K562 (cell line): ENCODE results near the gene C19orf67. TPM values are rescaled to one million over a fixed set of nuclear protein-coding genes. Genes with fewer than 3 reads are reported as not detected.

Experiments
- ATAC-seq: fragments of 200-7000 bp; cut with Tn5 transposase; 3 replicates; pipeline ENCODE4 v1.9.1; 2020; ENCODE audit warnings: moderate library complexity
- BruUV-seq: library from RNA; stranded (reverse); fragments of 400-500 nt; replicated peaks from 2 replicates; lab custom pipeline; 2021; lab: Mats Ljungman, UMichigan
- CTCF ChIA-PET: fragments of 300-600 bp; formaldehyde crosslinking; extraction: SDS; loops from one replicate; lab custom pipeline; 2021; ENCODE audit warnings: low intra/inter-chr PET ratio; lab: Yijun Ruan, JAX
- POLR2A ChIA-PET: fragments of 300-600, 350-650 bp; sonication (Branson Sonifier 250); formaldehyde crosslinking; extraction: SDS; loops from one replicate; lab custom pipeline; 2021; ENCODE audit warnings: antibody characterized with exemption, inconsistent platforms; lab: Yijun Ruan, JAX
- DNase-seq, 4 experiments: peaks; one replicate each; pipeline versions ENCODE4 v3.0.0 to v3.0.0-alpha.2; 2011 to 2018; ENCODE audit warnings: low spot score in 3 of 4, mixed read lengths in 3 of 4; ENCODE audit errors: extremely low read depth in 1 of 4
- FAIRE-seq: peaks from 2 replicates; lab custom pipeline; 2011; peaks lifted over from hg19 to GRCh38; lab: Jason Lieb, UNC
- H2AFZ ChIP-seq: 2 replicates; pipeline ENCODE4 v1.6.0; 2011; ENCODE audit warnings: low read depth, low read length, control low read depth, inconsistent platforms
- H3K27ac ChIP-seq: fragments of 200-600 bp; 3 replicates; pipeline ENCODE4 v1.8.0; 2011; ENCODE audit warnings: low read depth, mild to moderate bottlenecking, control low read depth, inconsistent platforms, low read length, moderate library complexity, mixed read lengths; ENCODE audit errors: extremely low read depth
- H3K27me3 ChIP-seq, 2 experiments: fragments of 300-600 bp in 1 of 2; 2 replicates in 1 of 2; 3 replicates in 1 of 2; pipeline versions ENCODE4 v1.6.0 to v1.8.0; 2011; ENCODE audit warnings: inconsistent platforms in 2 of 2, low read length in 2 of 2, mild to moderate bottlenecking in 1 of 2, mixed read lengths in 1 of 2, moderate library complexity in 1 of 2; ENCODE audit not compliant: control insufficient read depth in 2 of 2, insufficient read depth in 2 of 2
- H3K36me3 ChIP-seq: fragments of 300-600 bp; 3 replicates; pipeline ENCODE4 v1.8.0; 2011; ENCODE audit warnings: mild to moderate bottlenecking, low read length, inconsistent platforms; ENCODE audit not compliant: control insufficient read depth, insufficient read depth
- H3K4me1 ChIP-seq, 2 experiments: fragments of 200-600 bp in 1 of 2; replicated peaks in 1 of 2; 2 replicates in 1 of 2; 3 replicates in 1 of 2; pipeline versions ENCODE4 v1.5.1 to v1.8.0; 2011; ENCODE audit warnings: inconsistent platforms in 2 of 2, low read length in 2 of 2, mild to moderate bottlenecking in 1 of 2, mixed read lengths in 1 of 2, moderate library complexity in 1 of 2; ENCODE audit not compliant: control insufficient read depth in 2 of 2, insufficient read depth in 2 of 2
- H3K4me2 ChIP-seq: 2 replicates; pipeline ENCODE4 v1.6.1; 2011; ENCODE audit warnings: low read length, control low read depth, inconsistent platforms, mixed read lengths; ENCODE audit not compliant: insufficient read depth
- H3K4me3 ChIP-seq: fragments of 200-600 bp; sonication (generic), shearing (Covaris generic); 2 replicates; pipeline ENCODE4 v1.5.1; 2016; ENCODE audit warnings: control low read depth, inconsistent platforms
- H3K79me2 ChIP-seq: fragments of 200-600 bp; 3 replicates; pipeline ENCODE4 v1.8.0; 2011; ENCODE audit warnings: low read length, inconsistent platforms; ENCODE audit not compliant: control insufficient read depth, insufficient read depth
- H3K9ac ChIP-seq, 2 experiments: 2 replicates each; pipeline versions ENCODE4 v1.6.0 to v1.6.1; 2011; ENCODE audit warnings: low read depth in 2 of 2, low read length in 2 of 2, control low read depth in 1 of 2, inconsistent platforms in 1 of 2, mild to moderate bottlenecking in 1 of 2, mixed read lengths in 1 of 2; ENCODE audit not compliant: insufficient read depth in 1 of 2
- H3K9me1 ChIP-seq: one replicate; pipeline ENCODE4 v1.6.0; 2011; ENCODE audit warnings: inconsistent platforms, mild to moderate bottlenecking, low read length, moderate library complexity; ENCODE audit not compliant: control insufficient read depth, insufficient read depth
- H3K9me3 ChIP-seq: replicated peaks from 2 replicates; pipeline ENCODE4 v1.5.1; 2011; ENCODE audit warnings: low read depth, low read length, inconsistent platforms; ENCODE audit not compliant: control insufficient read depth, insufficient read depth
- H4K20me1 ChIP-seq: replicated peaks from 2 replicates; pipeline ENCODE4 v1.6.1; 2011; ENCODE audit warnings: low read length, inconsistent platforms, mixed read lengths; ENCODE audit not compliant: control insufficient read depth, insufficient read depth
- PHB2 ChIP-seq: fragments of 450-650 bp; IDR thresholded peaks from 2 replicates; pipeline ENCODE4 v1.6.1; 2017; ENCODE audit warnings: low read depth
- ZNF121 ChIP-seq: sonication (generic); formaldehyde crosslinking; conservative IDR thresholded peaks from 2 replicates; pipeline ENCODE4 v1.8.0; 2022; ENCODE audit warnings: missing genetic modification reagents
- WGBS: fragments of 100-300 bp; shearing (Covaris generic); methylation state at CpG from one replicate; pipeline ENCODE4 v1.1.6; 2016; ENCODE audit warnings: low coverage, mixed read lengths; ENCODE audit not compliant: insufficient coverage; ENCODE audit errors: missing lambda C conversion rate; 5-methylcytosine and 5-hydroxymethylcytosine counted together
- in situ Hi-C: fragments of 300-500 bp; cut with MboI; formaldehyde crosslinking; loops from 4 replicates; pipeline ENCODE4 v1.15.0; 2018; ENCODE audit warnings: inconsistent platforms, mixed read lengths
- intact Hi-C: fragments of 100-400 bp; cut with micrococcal nuclease; formaldehyde crosslinking; loops from 2 replicates; pipeline ENCODE4 v1.14.2; 2022
- polyA plus RNA-seq, 8 experiments: library from polyadenylated mRNA; depleted of rRNA in 4 of 8; stranded (reverse) in 5 of 8; unstranded in 3 of 8; fragments of >200 nt; fragmentation: Nextera tagmentation in 2 of 8; fragmentation: Illumina TruSeq in 1 of 8; extraction: Ambion mirVana in 2 of 8; extraction: Trizol in 1 of 8; gene quantifications; 2 replicates each; pipeline versions ENCODE4 v1.2.1 to v1.2.3, GENCODE V29; 2011 to 2014; ENCODE audit warnings: inconsistent platforms in 1 of 8, missing spikeins in 1 of 8
- total RNA-seq, 7 experiments: library from RNA; depleted of rRNA in 6 of 7; stranded (reverse); fragments of >200 nt in 6 of 7; fragmentation: Illumina TruSeq in 2 of 7; extraction: Trizol in 2 of 7; gene quantifications; 2 replicates each; pipeline versions ENCODE4 v1.2.1 to v1.2.3, GENCODE V29; 2011 to 2021; ENCODE audit warnings: low replicate concordance in 1 of 7
- TF ChIP-seq, protein P1 (sequence below), 3 experiments: IDR thresholded peaks in 2 of 3; conservative IDR thresholded peaks in 1 of 3; 2 replicates each; pipeline ENCODE4 v1.5.1; 2011 to 2012; ENCODE audit warnings: low read length in 3 of 3, mild to moderate bottlenecking in 3 of 3, control low read depth in 2 of 3, improper control_type of control experiment in 1 of 3, inconsistent platforms in 1 of 3, low read depth in 1 of 3, mixed read lengths in 1 of 3, moderate library complexity in 1 of 3; ENCODE audit not compliant: insufficient read depth in 2 of 3

Gene C19orf67
- total and polyA plus RNA-seq, 9 of the 15 experiments (the other 6 are each of a cell fraction or from before 2014, with no cell fraction given), result 0.29 to 1.8 (median 0.51) TPM; not detected in 3

DNA sequence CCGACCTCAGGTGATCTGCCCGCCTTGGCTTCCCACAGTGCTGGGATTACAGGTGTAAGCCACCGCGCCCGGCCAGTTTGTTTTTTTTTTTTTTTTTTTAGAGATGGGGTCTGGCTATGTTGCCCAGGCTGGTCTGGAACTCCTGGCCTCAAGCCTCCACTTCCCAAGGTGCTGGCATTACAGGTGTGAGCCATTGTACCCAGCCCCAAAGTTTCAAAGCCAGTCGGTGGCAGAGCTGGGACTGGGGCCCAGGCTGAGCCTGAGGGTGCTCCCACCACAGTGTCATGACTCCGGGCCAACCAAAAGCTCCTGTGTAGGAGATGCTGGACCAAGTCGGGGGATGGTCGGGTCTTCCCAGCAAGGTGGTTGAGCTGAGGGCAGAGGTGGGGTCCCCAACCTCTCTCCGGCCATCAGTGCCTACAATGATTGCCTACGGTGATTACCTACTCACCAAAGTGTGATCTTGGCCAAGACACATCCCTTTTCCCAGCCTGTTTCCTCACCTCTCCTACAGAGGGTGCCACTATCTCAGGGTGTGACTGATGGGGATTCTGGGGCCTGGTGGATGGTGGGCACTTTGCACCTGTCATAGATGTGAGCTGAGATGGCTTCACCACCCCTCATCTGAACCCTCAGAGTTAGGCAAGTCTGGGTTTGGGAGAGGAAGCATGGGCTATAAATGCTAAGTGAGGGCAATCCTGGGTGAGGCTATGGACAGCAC, 10.8 kb upstream of the C19orf67 start:
- H3K4me3 ChIP-seq, result no peak overlapping the region
- no peak overlapping the region for H2AFZ ChIP-seq
- peaks cover 15% of the 10 kb centered on the region; the same call in 1 of the 3 replicates for H3K36me3 ChIP-seq
- FAIRE-seq (no peak), ATAC-seq (no peak), DNase-seq (no peak)
- no peaks in the 10 kb centered on the region for H3K27me3 ChIP-seq
- H4K20me1 ChIP-seq, result no peaks in the 10 kb centered on the region
- BruUV-seq, result no TSS peak
- H3K4me1 ChIP-seq, result peaks cover 2 to 16% of the 10 kb centered on the region in 2 experiments; a peak in 3 of 5 replicates
- no peaks in the 10 kb centered on the region for H3K9me1 ChIP-seq
- in situ Hi-C loops, result no loop called here
- H3K27ac ChIP-seq, result no peak overlapping the region
- no peaks in the 10 kb centered on the region for H3K79me2 ChIP-seq
- intact Hi-C loops, result no loop called here
- CTCF ChIA-PET, result no interaction called here
- peak overlapping the region in 1 of 2 experiments; percentile 22; a peak in 1 of 4 replicates for H3K9ac ChIP-seq
- WGBS, result 89% methylated on average over 6 of the region's 11 CpGs
- POLR2A ChIA-PET, result interaction anchor here (0.8 to 0.9 kb wide), 4 partner anchors 9 to 309 kb away, joined by 3 to 4 read pairs (median 3); partner anchors contain the start of gene PRKACA
- H3K9me3 ChIP-seq, result peaks cover 10% of the 10 kb centered on the region
- TF ChIP-seq ZNF121 (CRISPR knock-in tag), result peak; percentile 97
- TF ChIP-seq, protein P1, sequence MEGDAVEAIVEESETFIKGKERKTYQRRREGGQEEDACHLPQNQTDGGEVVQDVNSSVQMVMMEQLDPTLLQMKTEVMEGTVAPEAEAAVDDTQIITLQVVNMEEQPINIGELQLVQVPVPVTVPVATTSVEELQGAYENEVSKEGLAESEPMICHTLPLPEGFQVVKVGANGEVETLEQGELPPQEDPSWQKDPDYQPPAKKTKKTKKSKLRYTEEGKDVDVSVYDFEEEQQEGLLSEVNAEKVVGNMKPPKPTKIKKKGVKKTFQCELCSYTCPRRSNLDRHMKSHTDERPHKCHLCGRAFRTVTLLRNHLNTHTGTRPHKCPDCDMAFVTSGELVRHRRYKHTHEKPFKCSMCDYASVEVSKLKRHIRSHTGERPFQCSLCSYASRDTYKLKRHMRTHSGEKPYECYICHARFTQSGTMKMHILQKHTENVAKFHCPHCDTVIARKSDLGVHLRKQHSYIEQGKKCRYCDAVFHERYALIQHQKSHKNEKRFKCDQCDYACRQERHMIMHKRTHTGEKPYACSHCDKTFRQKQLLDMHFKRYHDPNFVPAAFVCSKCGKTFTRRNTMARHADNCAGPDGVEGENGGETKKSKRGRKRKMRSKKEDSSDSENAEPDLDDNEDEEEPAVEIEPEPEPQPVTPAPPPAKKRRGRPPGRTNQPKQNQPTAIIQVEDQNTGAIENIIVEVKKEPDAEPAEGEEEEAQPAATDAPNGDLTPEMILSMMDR (IDR thresholded peaks at IDR 0.05 in 2 of 3, conservative IDR thresholded peaks at IDR 0.05 in 1 of 3; ENCODE audit: insufficient read depth in 2 of 3, low read depth in 1 of 3, low read length in 3 of 3), result peak in 1 of 3 experiments; percentile 25; a peak in 1 of 6 replicates
- TF ChIP-seq PHB2, result no peak
- no peak overlapping the region for H3K4me2 ChIP-seq
